ENCODE measurements around the gene ADAM11. TPM values are rescaled to one million over a fixed set of nuclear protein-coding genes. Genes with fewer than 3 reads are reported as not detected.

ADAM11 gene
- polyA plus RNA-seq, 2 of the 4 experiments (the other 2 are of a cell fraction) = 0.75 to 2.1 TPM

GRCh38 chr17:44776628-44777393 lies 18.0 kb downstream of the ADAM11 start:
- DNase-seq (ENCODE audit: low read depth in 1 of 2, low spot score in 1 of 2) (no peak), FAIRE-seq (no peak), ATAC-seq (no peak)
- peaks cover 17% of the 10 kb centered on the region for H3K4me1 ChIP-seq
- H3K4me2 ChIP-seq = peak overlapping the region; percentile 95; the same call in 2 of the 3 replicates
- POLR2A ChIA-PET = interaction anchor here (0.6 kb wide), 1 partner anchor 116 kb away, joined by 3 read pairs; no protein-coding TSS in a partner anchor
- 87% methylated on average over 17 of the region's 19 CpGs for WGBS (ENCODE audit: missing lambda C conversion rate)
- no peaks in the 10 kb centered on the region for H3K9me3 ChIP-seq
- H3K4me3 ChIP-seq = no peak overlapping the region
- H3K27ac ChIP-seq = no peak overlapping the region
- CTCF ChIA-PET = interaction anchor here (0.8 to 30.3 kb wide), 19 partner anchors 7 to 358 kb away, joined by 3 to 1787 read pairs (median 21); partner anchors contain the start of genes ACBD4, EFTUD2, GJC1 and HIGD1B
- no peak for TF ChIP-seq KDM1A (IDR thresholded peaks at IDR 0.05; ENCODE audit: low read depth)
- TF ChIP-seq BHLHE40 (IDR thresholded peaks at IDR 0.05; ENCODE audit: low read depth, low read length) = no peak
- no peak for TF ChIP-seq POLR2A (IDR thresholded peaks at IDR 0.05; ENCODE audit: low read length)
- TF ChIP-seq CBX2 (IDR thresholded peaks at IDR 0.05; ENCODE audit: borderline replicate concordance, low read depth) = no peak
- no peak for TF ChIP-seq JUNB (IDR thresholded peaks at IDR 0.05)
- TF ChIP-seq FOSB (CRISPR knock-in tag; IDR thresholded peaks at IDR 0.05) = no peak
- TF ChIP-seq KDM5A (IDR thresholded peaks at IDR 0.05) = no peak
- TF ChIP-seq PHF8 (IDR thresholded peaks at IDR 0.05; ENCODE audit: borderline replicate concordance, low read depth) = no peak

GRCh38 chr17:44777394-44778348 lies 18.9 kb downstream of the ADAM11 start:
- POLR2A ChIA-PET = interaction anchor here (0.6 kb wide), 1 partner anchor 115 kb away, joined by 3 read pairs; no protein-coding TSS in a partner anchor
- no peak for FAIRE-seq

More at GRCh38 chr17:44777394-44778348, 18.9 kb downstream of the ADAM11 start:
- H3K9me3 ChIP-seq = no peaks in the 10 kb centered on the region
- CTCF ChIA-PET = interaction anchor here (0.8 to 30.3 kb wide), 27 partner anchors 8 to 358 kb away, joined by 3 to 1787 read pairs (median 14); partner anchors contain the start of genes ACBD4, ADAM11, GJC1 and HIGD1B
- DNase-seq (ENCODE audit: low read depth in 1 of 2, low spot score in 1 of 2) = no peak
- ATAC-seq = no peak
- 82% methylated on average over 20 of the region's 20 CpGs for WGBS (ENCODE audit: missing lambda C conversion rate)
- no peak overlapping the region for H3K4me2 ChIP-seq
- no peak for TF ChIP-seq FOSB (CRISPR knock-in tag; IDR thresholded peaks at IDR 0.05)
- TF ChIP-seq HES2 (IDR thresholded peaks at IDR 0.05) = no peak
- TF ChIP-seq CBX2 (IDR thresholded peaks at IDR 0.05; ENCODE audit: borderline replicate concordance, low read depth) = no peak
- TF ChIP-seq HOXB13 (CRISPR knock-in tag; IDR thresholded peaks at IDR 0.05; ENCODE audit: low read depth) = no peak
- no peak for TF ChIP-seq ESRRA (IDR thresholded peaks at IDR 0.05; ENCODE audit: borderline replicate concordance, low read length)
- no peak for TF ChIP-seq RAD21 (conservative IDR thresholded peaks at IDR 0.05 in 1 of 2, IDR thresholded peaks at IDR 0.05 in 1 of 2)
- TF ChIP-seq HOXA7 (CRISPR knock-in tag; IDR thresholded peaks at IDR 0.05) = no peak
- TF ChIP-seq PBX3 (IDR thresholded peaks at IDR 0.05) = no peak
- TF ChIP-seq RFX5 (IDR thresholded peaks at IDR 0.05) = no peak
- no peak for TF ChIP-seq BCL3 (IDR thresholded peaks at IDR 0.05)
- TF ChIP-seq EHF (CRISPR knock-in tag; IDR thresholded peaks at IDR 0.05) = no peak
- no peak for TF ChIP-seq PHF8 (IDR thresholded peaks at IDR 0.05; ENCODE audit: borderline replicate concordance, low read depth)
- TF ChIP-seq CHD2 (IDR thresholded peaks at IDR 0.05; ENCODE audit: low read length, partially characterized antibody) = no peak
- no peak for TF ChIP-seq POLR2A (IDR thresholded peaks at IDR 0.05; ENCODE audit: low read length)
- TF ChIP-seq EP300 (IDR thresholded peaks at IDR 0.05) = no peak
- no peak overlapping the region for H3K27ac ChIP-seq
- H3K4me1 ChIP-seq = peaks cover 17% of the 10 kb centered on the region
- H3K4me3 ChIP-seq = no peak overlapping the region

Data from A549 (cell line).